HCT116 (cell line): ENCODE results near the gene GPR4.

ENCODE experiments used
- EZH2phosphoT487 ChIP-seq: fragments of 200-600 bp; IDR thresholded peaks from 2 replicates; pipeline ENCODE4 v1.6.1; 2018; ENCODE audit warnings: antibody characterized with exemption, borderline replicate concordance
- POLR2A ChIP-seq: IDR thresholded peaks from 2 replicates; pipeline ENCODE4 v1.7.0; 2011; ENCODE audit warnings: borderline replicate concordance; ENCODE audit not compliant: insufficient read depth, insufficient read length; ENCODE audit errors: extremely low read depth
- POLR2AphosphoS5 ChIP-seq: IDR thresholded peaks from 2 replicates; pipeline ENCODE4 v1.6.1; 2011; ENCODE audit warnings: mild to moderate bottlenecking, low read depth, low read length, moderate library complexity
- TCF7L2 ChIP-seq: IDR thresholded peaks from 2 replicates; pipeline ENCODE4 v1.7.0; 2011; ENCODE audit warnings: borderline replicate concordance, inconsistent platforms; ENCODE audit not compliant: insufficient read depth, insufficient read length; ENCODE audit errors: extremely low read depth
- YY1 ChIP-seq: IDR thresholded peaks from 2 replicates; pipeline ENCODE4 v1.6.1; 2011; ENCODE audit warnings: low read length, low read depth, moderate library complexity, mild to moderate bottlenecking; ENCODE audit not compliant: insufficient replicate concordance; ENCODE audit errors: extremely low read depth
- TF ChIP-seq, protein P1 (sequence below), 3 experiments: fragments of 200-600 bp in 1 of 3; sonication (generic) in 1 of 3; IDR thresholded peaks in 2 of 3; conservative IDR thresholded peaks in 1 of 3; 2 replicates each; pipeline ENCODE4 v1.5.1; 2012 to 2017; ENCODE audit warnings: low read depth in 2 of 3, low read length in 2 of 3, antibody characterized with exemption in 1 of 3, borderline replicate concordance in 1 of 3, control low read depth in 1 of 3, mild to moderate bottlenecking in 1 of 3, mixed read lengths in 1 of 3, mixed run types in 1 of 3, moderate library complexity in 1 of 3; ENCODE audit not compliant: insufficient read depth in 1 of 3
- TF ChIP-seq, protein P2 (sequence below): IDR thresholded peaks from 2 replicates; pipeline ENCODE4 v1.6.1; 2012
- TF ChIP-seq, protein P3 (sequence below): IDR thresholded peaks from 2 replicates; pipeline ENCODE4 v1.6.1; 2012; ENCODE audit warnings: low read depth
- TF ChIP-seq, protein P4 (sequence below): IDR thresholded peaks from 2 replicates; pipeline ENCODE4 v1.6.1; 2011; ENCODE audit warnings: mild to moderate bottlenecking, low read length, moderate library complexity; ENCODE audit not compliant: insufficient replicate concordance; ENCODE audit errors: extremely low read depth

DNA sequence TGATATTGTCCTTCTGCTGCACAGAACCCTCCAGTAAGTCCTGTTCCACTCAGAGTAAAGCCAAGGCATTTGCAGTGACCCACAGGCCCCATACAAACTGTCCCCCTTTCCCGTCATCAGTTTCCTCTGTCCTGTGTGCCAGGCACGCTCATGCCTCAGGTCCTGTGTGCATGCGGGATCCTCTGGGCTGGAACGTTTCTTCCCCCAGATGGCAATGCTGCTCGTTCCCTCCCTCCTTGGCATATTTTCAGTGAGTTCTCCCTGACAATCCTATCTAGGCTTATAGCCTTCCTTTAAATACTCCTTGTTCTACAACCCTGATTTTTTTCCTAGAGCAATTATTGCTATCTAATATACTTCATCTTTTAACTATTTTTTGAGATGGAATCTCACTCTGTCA, 23.2 kb downstream of the GPR4 start:
- TF ChIP-seq, protein P1, sequence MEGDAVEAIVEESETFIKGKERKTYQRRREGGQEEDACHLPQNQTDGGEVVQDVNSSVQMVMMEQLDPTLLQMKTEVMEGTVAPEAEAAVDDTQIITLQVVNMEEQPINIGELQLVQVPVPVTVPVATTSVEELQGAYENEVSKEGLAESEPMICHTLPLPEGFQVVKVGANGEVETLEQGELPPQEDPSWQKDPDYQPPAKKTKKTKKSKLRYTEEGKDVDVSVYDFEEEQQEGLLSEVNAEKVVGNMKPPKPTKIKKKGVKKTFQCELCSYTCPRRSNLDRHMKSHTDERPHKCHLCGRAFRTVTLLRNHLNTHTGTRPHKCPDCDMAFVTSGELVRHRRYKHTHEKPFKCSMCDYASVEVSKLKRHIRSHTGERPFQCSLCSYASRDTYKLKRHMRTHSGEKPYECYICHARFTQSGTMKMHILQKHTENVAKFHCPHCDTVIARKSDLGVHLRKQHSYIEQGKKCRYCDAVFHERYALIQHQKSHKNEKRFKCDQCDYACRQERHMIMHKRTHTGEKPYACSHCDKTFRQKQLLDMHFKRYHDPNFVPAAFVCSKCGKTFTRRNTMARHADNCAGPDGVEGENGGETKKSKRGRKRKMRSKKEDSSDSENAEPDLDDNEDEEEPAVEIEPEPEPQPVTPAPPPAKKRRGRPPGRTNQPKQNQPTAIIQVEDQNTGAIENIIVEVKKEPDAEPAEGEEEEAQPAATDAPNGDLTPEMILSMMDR (IDR thresholded peaks at IDR 0.05 in 2 of 3, conservative IDR thresholded peaks at IDR 0.05 in 1 of 3; ENCODE audit: borderline replicate concordance in 1 of 3, insufficient read depth in 1 of 3, low read depth in 2 of 3, low read length in 2 of 3): no peak
- TF ChIP-seq, protein P2, sequence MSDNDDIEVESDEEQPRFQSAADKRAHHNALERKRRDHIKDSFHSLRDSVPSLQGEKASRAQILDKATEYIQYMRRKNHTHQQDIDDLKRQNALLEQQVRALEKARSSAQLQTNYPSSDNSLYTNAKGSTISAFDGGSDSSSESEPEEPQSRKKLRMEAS: no peak
- no peak for TF ChIP-seq POLR2A
- TF ChIP-seq POLR2AphosphoS5: no peak
- TF ChIP-seq TCF7L2: no peak
- TF ChIP-seq, protein P3, sequence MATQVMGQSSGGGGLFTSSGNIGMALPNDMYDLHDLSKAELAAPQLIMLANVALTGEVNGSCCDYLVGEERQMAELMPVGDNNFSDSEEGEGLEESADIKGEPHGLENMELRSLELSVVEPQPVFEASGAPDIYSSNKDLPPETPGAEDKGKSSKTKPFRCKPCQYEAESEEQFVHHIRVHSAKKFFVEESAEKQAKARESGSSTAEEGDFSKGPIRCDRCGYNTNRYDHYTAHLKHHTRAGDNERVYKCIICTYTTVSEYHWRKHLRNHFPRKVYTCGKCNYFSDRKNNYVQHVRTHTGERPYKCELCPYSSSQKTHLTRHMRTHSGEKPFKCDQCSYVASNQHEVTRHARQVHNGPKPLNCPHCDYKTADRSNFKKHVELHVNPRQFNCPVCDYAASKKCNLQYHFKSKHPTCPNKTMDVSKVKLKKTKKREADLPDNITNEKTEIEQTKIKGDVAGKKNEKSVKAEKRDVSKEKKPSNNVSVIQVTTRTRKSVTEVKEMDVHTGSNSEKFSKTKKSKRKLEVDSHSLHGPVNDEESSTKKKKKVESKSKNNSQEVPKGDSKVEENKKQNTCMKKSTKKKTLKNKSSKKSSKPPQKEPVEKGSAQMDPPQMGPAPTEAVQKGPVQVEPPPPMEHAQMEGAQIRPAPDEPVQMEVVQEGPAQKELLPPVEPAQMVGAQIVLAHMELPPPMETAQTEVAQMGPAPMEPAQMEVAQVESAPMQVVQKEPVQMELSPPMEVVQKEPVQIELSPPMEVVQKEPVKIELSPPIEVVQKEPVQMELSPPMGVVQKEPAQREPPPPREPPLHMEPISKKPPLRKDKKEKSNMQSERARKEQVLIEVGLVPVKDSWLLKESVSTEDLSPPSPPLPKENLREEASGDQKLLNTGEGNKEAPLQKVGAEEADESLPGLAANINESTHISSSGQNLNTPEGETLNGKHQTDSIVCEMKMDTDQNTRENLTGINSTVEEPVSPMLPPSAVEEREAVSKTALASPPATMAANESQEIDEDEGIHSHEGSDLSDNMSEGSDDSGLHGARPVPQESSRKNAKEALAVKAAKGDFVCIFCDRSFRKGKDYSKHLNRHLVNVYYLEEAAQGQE: no peak
- no peak for TF ChIP-seq YY1
- no peak for TF ChIP-seq EZH2phosphoT487
- TF ChIP-seq, protein P4, sequence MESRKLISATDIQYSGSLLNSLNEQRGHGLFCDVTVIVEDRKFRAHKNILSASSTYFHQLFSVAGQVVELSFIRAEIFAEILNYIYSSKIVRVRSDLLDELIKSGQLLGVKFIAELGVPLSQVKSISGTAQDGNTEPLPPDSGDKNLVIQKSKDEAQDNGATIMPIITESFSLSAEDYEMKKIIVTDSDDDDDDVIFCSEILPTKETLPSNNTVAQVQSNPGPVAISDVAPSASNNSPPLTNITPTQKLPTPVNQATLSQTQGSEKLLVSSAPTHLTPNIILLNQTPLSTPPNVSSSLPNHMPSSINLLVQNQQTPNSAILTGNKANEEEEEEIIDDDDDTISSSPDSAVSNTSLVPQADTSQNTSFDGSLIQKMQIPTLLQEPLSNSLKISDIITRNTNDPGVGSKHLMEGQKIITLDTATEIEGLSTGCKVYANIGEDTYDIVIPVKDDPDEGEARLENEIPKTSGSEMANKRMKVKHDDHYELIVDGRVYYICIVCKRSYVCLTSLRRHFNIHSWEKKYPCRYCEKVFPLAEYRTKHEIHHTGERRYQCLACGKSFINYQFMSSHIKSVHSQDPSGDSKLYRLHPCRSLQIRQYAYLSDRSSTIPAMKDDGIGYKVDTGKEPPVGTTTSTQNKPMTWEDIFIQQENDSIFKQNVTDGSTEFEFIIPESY: no peak
